Effector memory CD4-positive, alpha-beta T cell (primary cell): ENCODE data around the gene MED13L.

Source experiments
- DNase-seq, 3 donors: peaks; one replicate each; pipeline ENCODE4 v3.0.0-alpha.2; 2020
- H3K27ac ChIP-seq: 2 replicates; pipeline ENCODE4 v1.7.0; 2013; ENCODE audit warnings: mild to moderate bottlenecking, low read length, moderate library complexity; ENCODE audit not compliant: insufficient read depth, poor library complexity, severe bottlenecking
- H3K27me3 ChIP-seq: replicated peaks from 2 replicates; pipeline ENCODE4 v1.7.0; 2013; ENCODE audit warnings: mild to moderate bottlenecking, low read length; ENCODE audit not compliant: insufficient read depth, control insufficient read depth, poor library complexity, severe bottlenecking
- H3K36me3 ChIP-seq: 2 replicates; pipeline ENCODE4 v1.7.0; 2013; ENCODE audit warnings: mild to moderate bottlenecking, low read length, moderate library complexity; ENCODE audit not compliant: control insufficient read depth, insufficient read depth
- H3K4me1 ChIP-seq: 2 replicates; pipeline ENCODE4 v1.7.0; 2013; ENCODE audit warnings: low read length, mild to moderate bottlenecking; ENCODE audit not compliant: control insufficient read depth, insufficient read depth, poor library complexity, severe bottlenecking
- H3K4me3 ChIP-seq: 2 replicates; pipeline ENCODE4 v1.7.0; 2013; ENCODE audit warnings: low read length, low read depth, mild to moderate bottlenecking; ENCODE audit not compliant: insufficient read depth, poor library complexity, severe bottlenecking
- H3K9me3 ChIP-seq: 2 replicates; pipeline ENCODE4 v1.7.0; 2013; ENCODE audit warnings: mild to moderate bottlenecking, low read length, moderate library complexity; ENCODE audit not compliant: control insufficient read depth

MED13L gene

DNA sequence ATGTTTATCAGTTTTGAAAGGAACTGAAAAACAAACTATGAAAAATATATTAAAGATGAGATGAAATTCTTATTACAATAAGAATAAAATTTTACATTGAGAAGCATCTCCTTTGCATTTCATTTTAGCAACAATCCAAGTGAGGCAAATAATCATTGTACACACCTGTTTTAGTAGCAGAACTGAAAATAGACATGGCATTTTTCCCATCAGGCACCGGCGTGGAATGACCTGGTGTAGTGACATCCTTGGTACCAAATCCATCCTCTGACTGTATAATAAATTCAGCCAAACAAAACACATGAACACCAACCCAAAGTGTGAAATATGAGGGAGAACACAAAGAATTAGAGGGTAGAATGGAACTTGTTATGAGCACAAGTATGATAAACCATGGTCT lies 271.4 kb downstream of the MED13L start:
- Histone ChIP-seq H3K9me3 (no peaks in the 10 kb centered on the region), H3K4me1 (no peaks in the 10 kb centered on the region), H3K27ac (no peak overlapping the region), H3K27me3 (no peaks in the 10 kb centered on the region), H3K36me3 (peaks cover 34% of the 10 kb centered on the region), H3K4me3 (no peak overlapping the region)
- DNase-seq = no peak

DNA sequence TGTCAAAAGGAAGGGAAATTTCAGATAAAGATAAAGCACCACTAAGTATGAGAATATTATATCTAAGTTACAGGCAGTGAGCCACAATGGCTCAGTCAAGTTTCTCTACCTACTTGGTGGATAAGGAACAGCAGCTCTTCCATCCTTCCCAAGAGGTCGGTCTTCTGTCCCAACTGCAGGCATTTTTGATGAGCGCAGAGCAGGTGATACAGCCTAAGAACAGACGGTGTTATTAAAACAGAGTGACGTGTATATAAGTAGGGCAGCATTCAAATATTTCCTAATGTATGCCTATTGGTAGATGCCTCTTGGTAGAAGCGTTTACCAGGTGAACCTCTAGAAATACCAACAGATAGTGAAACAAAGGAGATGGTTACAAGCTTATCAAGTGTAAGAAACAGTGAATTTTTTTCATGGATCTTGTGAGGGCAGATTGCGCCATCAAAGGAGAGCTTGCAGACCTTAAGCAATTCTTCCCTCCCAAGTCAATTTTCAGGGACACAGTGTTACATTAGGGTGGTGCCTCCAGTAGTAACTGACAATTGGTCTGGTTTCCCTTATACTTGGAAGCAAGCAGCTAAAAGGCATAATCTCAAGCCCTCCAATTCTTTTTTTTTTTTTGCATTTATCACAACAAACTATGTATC lies 274.5 kb downstream of the MED13L start:
- no peaks in the 10 kb centered on the region for H3K9me3 ChIP-seq
- H3K36me3 ChIP-seq = peaks cover 16% of the 10 kb centered on the region
- H3K27ac ChIP-seq = no peak overlapping the region
- no peaks in the 10 kb centered on the region for H3K27me3 ChIP-seq
- H3K4me3 ChIP-seq = no peak overlapping the region
- H3K4me1 ChIP-seq = no peaks in the 10 kb centered on the region
- DNase-seq = no peak

DNA sequence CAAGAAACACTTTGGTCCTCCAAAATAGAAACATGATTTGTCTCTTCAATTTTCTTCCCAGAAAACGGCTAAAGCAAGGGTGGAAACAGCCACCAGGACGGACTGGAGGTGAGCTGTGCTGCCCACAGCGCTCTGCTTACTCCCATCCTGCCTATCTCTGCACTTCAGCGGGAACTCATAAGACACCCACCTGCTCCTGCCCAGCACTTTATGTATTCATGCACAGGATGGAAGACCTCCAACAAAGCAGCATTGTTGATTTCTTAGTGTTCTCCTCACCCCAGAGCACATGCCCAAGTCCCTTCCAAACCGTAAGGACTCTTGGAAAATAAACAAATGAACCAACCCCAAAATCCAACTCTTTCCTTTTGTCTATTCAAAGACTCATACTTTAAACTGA lies 277.2 kb downstream of the MED13L start:
- H3K27me3 ChIP-seq = no peaks in the 10 kb centered on the region
- H3K4me3 ChIP-seq = no peak overlapping the region
- DNase-seq = no peak
- no peak overlapping the region for H3K27ac ChIP-seq
- no peaks in the 10 kb centered on the region for H3K9me3 ChIP-seq
- no peaks in the 10 kb centered on the region for H3K4me1 ChIP-seq
- H3K36me3 ChIP-seq = peaks cover 15% of the 10 kb centered on the region

DNA sequence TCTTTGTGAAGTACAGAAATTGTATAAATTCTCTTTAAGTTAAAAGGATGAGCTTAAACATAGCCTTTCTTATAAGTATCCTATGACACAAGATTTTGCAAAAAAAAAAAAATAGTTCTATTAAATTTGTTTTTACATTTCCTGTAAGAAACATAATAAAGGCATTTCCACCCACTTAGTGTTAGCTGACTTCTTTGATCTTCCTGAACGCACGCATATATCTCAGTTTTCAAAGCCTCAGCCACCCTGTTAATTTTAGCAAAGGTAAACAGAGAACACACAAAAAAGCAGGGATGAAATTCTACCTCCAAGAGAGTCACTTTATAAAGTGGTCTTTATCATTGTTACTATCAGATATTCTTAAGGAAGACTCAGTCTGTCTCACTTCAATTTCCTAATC lies 277.9 kb downstream of the MED13L start:
- H3K4me3 ChIP-seq = no peak overlapping the region
- no peak for DNase-seq
- H3K27me3 ChIP-seq = no peaks in the 10 kb centered on the region
- peaks cover 15% of the 10 kb centered on the region for H3K36me3 ChIP-seq
- no peak overlapping the region for H3K27ac ChIP-seq
- no peaks in the 10 kb centered on the region for H3K9me3 ChIP-seq
- no peaks in the 10 kb centered on the region for H3K4me1 ChIP-seq

- no peak for DNase-seq
- no peaks in the 10 kb centered on the region for H3K9me3 ChIP-seq
- H3K4me3 ChIP-seq = no peak overlapping the region
- H3K27me3 ChIP-seq = no peaks in the 10 kb centered on the region
- peaks cover 18% of the 10 kb centered on the region for H3K36me3 ChIP-seq
- H3K27ac ChIP-seq = no peak overlapping the region
- no peaks in the 10 kb centered on the region for H3K4me1 ChIP-seq
Measured at GRCh38 chr12:115998794-115999478, 278.6 kb downstream of the MED13L start.

- Histone ChIP-seq H3K27me3 (no peaks in the 10 kb centered on the region), H3K9me3 (no peaks in the 10 kb centered on the region), H3K36me3 (peaks cover 20% of the 10 kb centered on the region), H3K27ac (no peak overlapping the region), H3K4me3 (no peak overlapping the region), H3K4me1 (no peaks in the 10 kb centered on the region)
- DNase-seq = no peak
Measured at GRCh38 chr12:115998119-115998633, 279.3 kb downstream of the MED13L start.

DNA sequence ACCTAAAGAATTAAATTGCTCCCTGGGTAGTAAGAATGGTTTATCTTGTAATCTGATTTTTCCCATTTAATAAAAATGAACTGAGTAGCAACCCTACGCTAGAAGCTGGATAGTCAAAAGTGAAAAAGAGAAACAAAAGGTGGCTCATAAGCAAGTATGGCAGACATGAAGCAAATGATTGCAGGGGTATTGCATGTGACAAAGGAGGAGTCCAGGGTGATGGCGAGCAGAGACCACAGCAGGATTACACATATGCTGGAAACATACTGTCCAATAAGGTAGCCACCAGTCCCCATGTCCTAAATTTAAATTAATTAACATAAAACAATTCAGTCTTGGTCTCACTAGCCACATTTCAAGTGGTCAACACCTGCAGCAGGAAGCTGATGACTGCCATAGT lies 283.8 kb downstream of the MED13L start:
- H3K36me3 ChIP-seq = peaks cover 38% of the 10 kb centered on the region
- no peaks in the 10 kb centered on the region for H3K4me1 ChIP-seq
- no peak overlapping the region for H3K27ac ChIP-seq
- no peaks in the 10 kb centered on the region for H3K27me3 ChIP-seq
- no peak overlapping the region for H3K4me3 ChIP-seq
- no peak for DNase-seq
- H3K9me3 ChIP-seq = no peaks in the 10 kb centered on the region

- no peak overlapping the region for H3K4me3 ChIP-seq
- H3K27ac ChIP-seq = no peak overlapping the region
- H3K27me3 ChIP-seq = no peaks in the 10 kb centered on the region
- H3K36me3 ChIP-seq = peaks cover 36% of the 10 kb centered on the region
- DNase-seq = no peak
- no peaks in the 10 kb centered on the region for H3K9me3 ChIP-seq
- H3K4me1 ChIP-seq = no peaks in the 10 kb centered on the region
Measured at GRCh38 chr12:115990241-115990640, 287.3 kb downstream of the MED13L start.

GRCh38 chr12:115988625-115989563 lies 288.6 kb downstream of the MED13L start:
- no peak for DNase-seq
- H3K4me3 ChIP-seq = no peak overlapping the region
- no peak overlapping the region for H3K27ac ChIP-seq
- H3K9me3 ChIP-seq = no peaks in the 10 kb centered on the region
- H3K36me3 ChIP-seq = peaks cover 45% of the 10 kb centered on the region
- H3K4me1 ChIP-seq = no peaks in the 10 kb centered on the region
- H3K27me3 ChIP-seq = no peaks in the 10 kb centered on the region
